Measurements from ENCODE around the gene ADNP. TPM values are rescaled to one million over a fixed set of nuclear protein-coding genes. Genes with fewer than 3 reads are reported as not detected.
A peak's percentile ranks its signal among the peaks of the same experiment; 100 is the strongest.

ADNP gene
- total RNA-seq, 2 experiments from 2014 or later = 41.9 to 47.1 TPM

DNA sequence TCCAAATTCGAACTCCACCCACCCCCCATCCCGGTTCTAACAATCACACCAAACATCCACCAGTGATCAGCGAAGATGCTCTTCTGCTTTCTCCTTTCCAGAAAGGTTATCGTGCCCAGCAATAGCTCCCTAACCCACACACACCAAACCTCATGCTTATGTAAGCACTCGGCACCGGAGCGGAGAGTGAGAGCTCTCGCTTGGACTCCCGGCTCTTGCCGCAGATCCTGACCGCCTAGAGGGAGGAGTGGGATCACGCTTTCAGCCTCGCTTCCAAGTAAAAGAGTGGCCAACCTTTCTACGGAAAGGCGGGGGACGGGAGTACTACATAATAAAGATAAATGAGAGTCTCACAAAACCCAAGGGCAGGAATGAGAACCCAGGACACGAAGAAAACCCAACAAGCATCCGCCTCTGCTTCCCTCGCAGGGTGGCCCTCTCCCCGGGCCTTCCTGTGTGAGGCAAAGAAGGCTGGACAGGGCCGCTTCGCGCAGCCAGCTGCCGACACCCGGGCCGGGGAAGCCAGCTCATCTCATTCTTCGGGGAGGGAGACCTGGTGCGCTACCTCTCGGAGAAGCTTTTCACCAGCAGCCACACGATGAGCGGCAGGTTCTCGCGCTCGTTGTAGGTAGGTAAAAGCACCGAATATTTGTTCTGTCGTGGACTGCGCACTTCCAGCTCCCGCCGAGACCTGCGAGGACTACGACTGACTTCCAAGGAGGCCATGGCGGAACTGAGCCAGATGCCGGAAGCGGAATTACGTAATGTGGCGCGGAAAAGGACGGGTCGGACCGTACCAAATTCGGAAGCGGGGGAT, 26.8 kb upstream of the ADNP start, which contains the start of gene DPM1:
Gene DPM1, minus strand, starts transcription at position 735 of the 817 bp plus-strand sequence. Its CDS starts 9 bp downstream, at position 726.
- Histone ChIP-seq H3K36me3 (ENCODE audit: insufficient read depth, low read length) (peaks cover 32% of the 10 kb centered on the region), H3K27ac (ENCODE audit: low read depth in 1 of 2, low read length in 2 of 2) (peak within 1 kb of the TSS; percentile 82 to 99), H3K27me3 (ENCODE audit: control insufficient read depth in 1 of 2, insufficient read depth in 2 of 2, low read length in 2 of 2) (no peaks in the 10 kb centered on the region), H3K4me3 (ENCODE audit: low read length) (peak within 1 kb of the TSS; percentile 94), H3K4me1 (ENCODE audit: insufficient read depth, low read length) (peaks cover 34% of the 10 kb centered on the region), H3K9me3 (ENCODE audit: control insufficient read depth in 1 of 2, insufficient read depth in 1 of 2, low read length in 2 of 2) (no peaks in the 10 kb centered on the region)
- no peaks in the 10 kb centered on the region for H3K9me3 Mint-ChIP-seq
- peaks cover 63% of the 10 kb centered on the region for H3K36me3 Mint-ChIP-seq (ENCODE audit: low read depth)
- ATAC-seq (ENCODE audit: poor library complexity) (peak; percentile 82), DNase-seq (peak; percentile 80 to 96 (median 86))
- peak within 1 kb of the TSS; percentile 96 for H3K27ac Mint-ChIP-seq
- no peaks in the 10 kb centered on the region for H3K27me3 Mint-ChIP-seq
- TF ChIP-seq, protein P1, sequence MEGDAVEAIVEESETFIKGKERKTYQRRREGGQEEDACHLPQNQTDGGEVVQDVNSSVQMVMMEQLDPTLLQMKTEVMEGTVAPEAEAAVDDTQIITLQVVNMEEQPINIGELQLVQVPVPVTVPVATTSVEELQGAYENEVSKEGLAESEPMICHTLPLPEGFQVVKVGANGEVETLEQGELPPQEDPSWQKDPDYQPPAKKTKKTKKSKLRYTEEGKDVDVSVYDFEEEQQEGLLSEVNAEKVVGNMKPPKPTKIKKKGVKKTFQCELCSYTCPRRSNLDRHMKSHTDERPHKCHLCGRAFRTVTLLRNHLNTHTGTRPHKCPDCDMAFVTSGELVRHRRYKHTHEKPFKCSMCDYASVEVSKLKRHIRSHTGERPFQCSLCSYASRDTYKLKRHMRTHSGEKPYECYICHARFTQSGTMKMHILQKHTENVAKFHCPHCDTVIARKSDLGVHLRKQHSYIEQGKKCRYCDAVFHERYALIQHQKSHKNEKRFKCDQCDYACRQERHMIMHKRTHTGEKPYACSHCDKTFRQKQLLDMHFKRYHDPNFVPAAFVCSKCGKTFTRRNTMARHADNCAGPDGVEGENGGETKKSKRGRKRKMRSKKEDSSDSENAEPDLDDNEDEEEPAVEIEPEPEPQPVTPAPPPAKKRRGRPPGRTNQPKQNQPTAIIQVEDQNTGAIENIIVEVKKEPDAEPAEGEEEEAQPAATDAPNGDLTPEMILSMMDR (IDR thresholded peaks at IDR 0.05) = no peak
- POLR2A ChIA-PET = interaction anchor here (0.7 to 4.5 kb wide), 21 partner anchors 9 to 1912 kb away, joined by 3 to 130 read pairs (median 5); partner anchors contain the start of genes ADNP, BCAS4, CSE1L and NFATC2
- peaks cover 65% of the 10 kb centered on the region for H3K4me1 Mint-ChIP-seq (ENCODE audit: low read depth)
- CTCF ChIA-PET = interaction anchor here (1.1 to 3.6 kb wide), 7 partner anchors 23 to 1741 kb away, joined by 3 to 63 read pairs (median 5); partner anchors contain the start of genes ADNP and BCAS4
- peak within 1 kb of the TSS; percentile 94 for H3K4me3 Mint-ChIP-seq
- intact Hi-C loops (cut with DNase I, micrococcal nuclease) = loop anchor here (1.0 to 5.0 kb wide), 4 partner anchors 27 to 226 kb away; partner anchors contain the start of genes ADNP (in 2 of the 2), BCAS4 (in 2 of the 2) and PARD6B (in 1 of the 2)

DNA sequence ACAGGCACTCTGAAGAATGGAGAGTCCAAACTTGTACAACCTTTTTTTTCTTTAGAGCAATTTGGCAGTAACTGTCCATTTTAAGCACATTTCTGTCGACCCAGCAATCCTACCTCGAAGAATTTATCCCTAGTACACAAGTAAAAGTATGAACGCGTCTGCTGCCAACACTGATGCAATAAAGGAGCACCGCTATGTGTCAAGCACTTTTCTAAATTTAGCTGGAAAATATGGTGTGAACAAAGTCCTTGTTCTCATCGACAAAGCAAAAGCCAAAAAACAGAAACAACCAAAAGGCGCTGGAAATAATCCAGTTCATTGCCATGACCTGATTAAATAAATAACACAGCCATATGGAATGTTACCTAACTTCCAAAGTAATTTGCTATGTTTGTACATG, 26.0 kb upstream of the ADNP start:
- Histone ChIP-seq H3K27me3 (ENCODE audit: control insufficient read depth in 1 of 2, insufficient read depth in 2 of 2, low read length in 2 of 2) (no peaks in the 10 kb centered on the region), H3K36me3 (ENCODE audit: insufficient read depth, low read length) (peaks cover 33% of the 10 kb centered on the region), H3K9me3 (ENCODE audit: control insufficient read depth in 1 of 2, insufficient read depth in 1 of 2, low read length in 2 of 2) (no peaks in the 10 kb centered on the region), H3K27ac (ENCODE audit: low read depth in 1 of 2, low read length in 2 of 2) (no peak overlapping the region), H3K4me3 (ENCODE audit: low read length) (peak overlapping the region; percentile 94), H3K4me1 (ENCODE audit: insufficient read depth, low read length) (peaks cover 34% of the 10 kb centered on the region)
- H3K36me3 Mint-ChIP-seq (ENCODE audit: low read depth) = peaks cover 68% of the 10 kb centered on the region
- TF ChIP-seq, protein P1 (IDR thresholded peaks at IDR 0.05) = no peak
- POLR2A ChIA-PET = interaction anchor here (1.4 to 4.5 kb wide), 7 partner anchors 11 to 162 kb away, joined by 5 to 130 read pairs (median 9); partner anchors contain the start of genes ADNP and BCAS4
- ATAC-seq (ENCODE audit: poor library complexity) (no peak), DNase-seq (no peak)
- H3K27me3 Mint-ChIP-seq = no peaks in the 10 kb centered on the region
- H3K9me3 Mint-ChIP-seq = no peaks in the 10 kb centered on the region
- H3K27ac Mint-ChIP-seq = peak overlapping the region; percentile 96
- intact Hi-C loops (cut with DNase I, micrococcal nuclease) = loop anchor here in 1 of 2 experiments (2.0 to 5.0 kb wide), 3 partner anchors 140 to 225 kb away; partner anchors contain the start of genes BCAS4 and PARD6B
- H3K4me3 Mint-ChIP-seq = peak overlapping the region; percentile 94
- H3K4me1 Mint-ChIP-seq (ENCODE audit: low read depth) = peaks cover 72% of the 10 kb centered on the region
- CTCF ChIA-PET = interaction anchor here (1.2 to 3.6 kb wide), 4 partner anchors 22 to 163 kb away, joined by 3 to 63 read pairs (median 19); partner anchors contain the start of genes ADNP and BCAS4

DNA sequence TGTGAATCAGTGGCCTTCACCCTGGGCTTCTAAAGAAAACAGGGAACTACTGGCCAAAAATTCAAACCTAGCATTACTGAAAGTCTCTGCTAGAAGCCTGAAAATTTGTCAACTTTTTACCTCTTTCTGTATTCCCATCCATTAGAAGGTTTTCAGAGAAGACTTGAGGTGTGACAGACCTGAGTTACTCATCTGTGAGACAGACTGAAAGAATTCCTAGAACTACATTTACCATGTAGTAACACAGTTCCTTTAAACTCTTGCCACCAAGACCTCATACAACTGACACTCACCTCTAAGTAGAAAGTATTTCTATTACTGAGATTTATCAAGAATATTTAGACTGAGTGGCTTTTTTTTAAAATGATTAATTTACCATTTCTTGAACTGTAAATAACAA, 22.6 kb upstream of the ADNP start:
- ATAC-seq (ENCODE audit: poor library complexity) (no peak), DNase-seq (no peak)
- no peaks in the 10 kb centered on the region for H3K9me3 ChIP-seq (ENCODE audit: control insufficient read depth in 1 of 2, insufficient read depth in 1 of 2, low read length in 2 of 2)
- no peaks in the 10 kb centered on the region for H3K27me3 ChIP-seq (ENCODE audit: control insufficient read depth in 1 of 2, insufficient read depth in 2 of 2, low read length in 2 of 2)
- Mint-ChIP-seq H3K27me3 (no peaks in the 10 kb centered on the region), H3K4me3 (no peak overlapping the region), H3K36me3 (ENCODE audit: low read depth) (peaks cover 86% of the 10 kb centered on the region), H3K9me3 (no peaks in the 10 kb centered on the region), H3K27ac (no peak overlapping the region), H3K4me1 (ENCODE audit: low read depth) (peaks cover 51% of the 10 kb centered on the region)
- CTCF ChIA-PET = no interaction called here
- no peak overlapping the region for H3K4me3 ChIP-seq (ENCODE audit: low read length)
- peaks cover 21% of the 10 kb centered on the region for H3K4me1 ChIP-seq (ENCODE audit: insufficient read depth, low read length)
- intact Hi-C loops (cut with DNase I, micrococcal nuclease) = no loop called here
- no peak overlapping the region for H3K27ac ChIP-seq (ENCODE audit: low read depth in 1 of 2, low read length in 2 of 2)
- H3K36me3 ChIP-seq (ENCODE audit: insufficient read depth, low read length) = peaks cover 58% of the 10 kb centered on the region
- POLR2A ChIA-PET = no interaction called here
- TF ChIP-seq, protein P1 (IDR thresholded peaks at IDR 0.05) = no peak
